A673 (cell line): ENCODE data around the gene ZNF23. TPM values are rescaled to one million over a fixed set of nuclear protein-coding genes. Genes with fewer than 3 reads are reported as not detected.

Experiments used
- BruUV-seq: library from RNA; stranded (reverse); fragments of 400-500 nt; replicated peaks from 2 replicates; lab custom pipeline; 2021; lab: Mats Ljungman, UMichigan
- CTCF ChIA-PET: fragments of 300-600 bp; sonication (Branson Sonifier 250); formaldehyde crosslinking; loops from one replicate; lab custom pipeline; 2022; ENCODE audit warnings: antibody characterized with exemption; lab: Charles Lee
- POLR2A ChIA-PET: fragments of 300-600 bp; sonication (Branson Sonifier 250); formaldehyde crosslinking; loops from one replicate; lab custom pipeline; 2022; ENCODE audit warnings: antibody characterized with exemption; ENCODE audit not compliant: low non-redundant PET; lab: Charles Lee
- DNase-seq: peaks from one replicate; pipeline ENCODE4 v3.0.0-alpha.2; 2015; ENCODE audit warnings: low spot score
- H3K27ac ChIP-seq: fragments of 200-600 bp; sonication (generic); 2 replicates; pipeline ENCODE4 v1.5.1; 2016; ENCODE audit warnings: mixed run types, low read depth, mild to moderate bottlenecking, mixed read lengths, antibody characterized with exemption, low read length; ENCODE audit not compliant: poor library complexity, severe bottlenecking
- H3K27me3 ChIP-seq: fragments of 200-600 bp; sonication (generic); replicated peaks from 2 replicates; pipeline ENCODE4 v1.6.1; 2017; ENCODE audit warnings: mixed run types, low read depth, mild to moderate bottlenecking, mixed read lengths, antibody characterized with exemption, low read length; ENCODE audit not compliant: insufficient read depth, poor library complexity
- H3K36me3 ChIP-seq: fragments of 200-600 bp; sonication (generic); 2 replicates; pipeline ENCODE4 v1.6.1; 2016; ENCODE audit warnings: mixed run types, mild to moderate bottlenecking, mixed read lengths, antibody characterized with exemption, low read length; ENCODE audit not compliant: insufficient read depth, poor library complexity, severe bottlenecking
- H3K4me1 ChIP-seq: fragments of 200-600 bp; sonication (generic); 2 replicates; pipeline ENCODE4 v1.6.1; 2017; ENCODE audit warnings: mixed run types, mild to moderate bottlenecking, mixed read lengths, antibody characterized with exemption, low read length; ENCODE audit not compliant: insufficient read depth, poor library complexity, severe bottlenecking
- H3K4me3 ChIP-seq: fragments of 200-600 bp; sonication (generic); 2 replicates; pipeline ENCODE4 v1.5.1; 2016; ENCODE audit warnings: low read depth, mixed run types, mild to moderate bottlenecking, mixed read lengths, low read length; ENCODE audit not compliant: poor library complexity, severe bottlenecking
- H3K9me3 ChIP-seq: fragments of 200-600 bp; sonication (generic); 2 replicates; pipeline ENCODE4 v1.6.1; 2016; ENCODE audit warnings: mixed run types, low read depth, mild to moderate bottlenecking, mixed read lengths, antibody characterized with exemption, low read length; ENCODE audit not compliant: poor library complexity, severe bottlenecking
- EZH2 ChIP-seq: fragments of 200-600 bp; sonication (generic); IDR thresholded peaks from 2 replicates; pipeline ENCODE4 v1.6.1; 2017; ENCODE audit warnings: borderline replicate concordance, low read depth, mild to moderate bottlenecking, mixed read lengths, antibody characterized with exemption, low read length; ENCODE audit not compliant: poor library complexity, severe bottlenecking
- intact Hi-C: fragments of 100-400 bp; cut with micrococcal nuclease; formaldehyde crosslinking; loops from one replicate; pipeline ENCODE4 v1.10.0; 2022; ENCODE audit not compliant: unreplicated experiment
- total RNA-seq: library from RNA; stranded (reverse); gene quantifications from 2 replicates; pipeline ENCODE4 v1.2.3, GENCODE V29; 2021
- TF ChIP-seq, protein P1 (sequence below): fragments of 300-800, 200-600 bp; sonication (generic); conservative IDR thresholded peaks from 2 replicates; pipeline ENCODE4 v1.5.1; 2017; ENCODE audit warnings: low read depth, mild to moderate bottlenecking, antibody characterized with exemption, low read length, moderate library complexity, mixed read lengths

ZNF23 gene
- total RNA-seq, 1 experiment from 2014 or later, result 10.2 TPM

- H3K4me1 ChIP-seq, result no peaks in the 10 kb centered on the region
- POLR2A ChIA-PET, result no interaction called here
- no TSS peak for BruUV-seq
- intact Hi-C loops, result loop anchor here (10.0 kb wide), 1 partner anchor 56 kb away; no protein-coding TSS in a partner anchor
- CTCF ChIA-PET, result no interaction called here
- no peaks in the 10 kb centered on the region for H3K36me3 ChIP-seq
- H3K9me3 ChIP-seq, result peaks cover 5% of the 10 kb centered on the region
- peaks cover 12% of the 10 kb centered on the region for H3K27me3 ChIP-seq
- H3K27ac ChIP-seq, result no peak overlapping the region
- no peak for TF ChIP-seq EZH2
- TF ChIP-seq, protein P1, sequence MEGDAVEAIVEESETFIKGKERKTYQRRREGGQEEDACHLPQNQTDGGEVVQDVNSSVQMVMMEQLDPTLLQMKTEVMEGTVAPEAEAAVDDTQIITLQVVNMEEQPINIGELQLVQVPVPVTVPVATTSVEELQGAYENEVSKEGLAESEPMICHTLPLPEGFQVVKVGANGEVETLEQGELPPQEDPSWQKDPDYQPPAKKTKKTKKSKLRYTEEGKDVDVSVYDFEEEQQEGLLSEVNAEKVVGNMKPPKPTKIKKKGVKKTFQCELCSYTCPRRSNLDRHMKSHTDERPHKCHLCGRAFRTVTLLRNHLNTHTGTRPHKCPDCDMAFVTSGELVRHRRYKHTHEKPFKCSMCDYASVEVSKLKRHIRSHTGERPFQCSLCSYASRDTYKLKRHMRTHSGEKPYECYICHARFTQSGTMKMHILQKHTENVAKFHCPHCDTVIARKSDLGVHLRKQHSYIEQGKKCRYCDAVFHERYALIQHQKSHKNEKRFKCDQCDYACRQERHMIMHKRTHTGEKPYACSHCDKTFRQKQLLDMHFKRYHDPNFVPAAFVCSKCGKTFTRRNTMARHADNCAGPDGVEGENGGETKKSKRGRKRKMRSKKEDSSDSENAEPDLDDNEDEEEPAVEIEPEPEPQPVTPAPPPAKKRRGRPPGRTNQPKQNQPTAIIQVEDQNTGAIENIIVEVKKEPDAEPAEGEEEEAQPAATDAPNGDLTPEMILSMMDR, result no peak
- no peak for DNase-seq
- H3K4me3 ChIP-seq, result no peak overlapping the region
Measured at GRCh38 chr16:71440669-71441347, 21.2 kb downstream of the ZNF23 start.

- DNase-seq, result no peak
- BruUV-seq, result no TSS peak
- ChIA-PET CTCF (interaction anchor here (1.3 kb wide), 1 partner anchor 60 kb away, joined by 3 read pairs; no protein-coding TSS in a partner anchor), POLR2A (no interaction called here)
- Histone ChIP-seq H3K4me3 (no peak overlapping the region), H3K9me3 (no peaks in the 10 kb centered on the region), H3K27me3 (peaks cover 12% of the 10 kb centered on the region), H3K4me1 (no peaks in the 10 kb centered on the region), H3K27ac (no peak overlapping the region), H3K36me3 (no peaks in the 10 kb centered on the region)
- intact Hi-C loops, result no loop called here
- TF ChIP-seq EZH2, result no peak
- TF ChIP-seq, protein P1, result no peak
Measured at GRCh38 chr16:71439523-71439922, 22.5 kb downstream of the ZNF23 start.

- H3K4me3 ChIP-seq, result no peak overlapping the region
- ChIA-PET POLR2A (no interaction called here), CTCF (no interaction called here)
- no peaks in the 10 kb centered on the region for H3K4me1 ChIP-seq
- H3K36me3 ChIP-seq, result no peaks in the 10 kb centered on the region
- no peak for DNase-seq
- H3K9me3 ChIP-seq, result no peaks in the 10 kb centered on the region
- intact Hi-C loops, result no loop called here
- H3K27ac ChIP-seq, result no peak overlapping the region
- BruUV-seq, result no TSS peak
- TF ChIP-seq EZH2, result no peak
- TF ChIP-seq, protein P1, result no peak
- peaks cover 12% of the 10 kb centered on the region for H3K27me3 ChIP-seq
Measured at GRCh38 chr16:71436473-71436872, 25.6 kb downstream of the ZNF23 start.
